Measurements from ENCODE around the gene CALHM5. TPM values are rescaled to one million over a fixed set of nuclear protein-coding genes. Genes with fewer than 3 reads are reported as not detected.

CALHM5 gene
- total and polyA plus RNA-seq, 9 of the 15 experiments (the other 6 are each of a cell fraction or from before 2014, with no cell fraction given), result under 0.01 to 0.05 (median 0.02) TPM; not detected in 2

DNA sequence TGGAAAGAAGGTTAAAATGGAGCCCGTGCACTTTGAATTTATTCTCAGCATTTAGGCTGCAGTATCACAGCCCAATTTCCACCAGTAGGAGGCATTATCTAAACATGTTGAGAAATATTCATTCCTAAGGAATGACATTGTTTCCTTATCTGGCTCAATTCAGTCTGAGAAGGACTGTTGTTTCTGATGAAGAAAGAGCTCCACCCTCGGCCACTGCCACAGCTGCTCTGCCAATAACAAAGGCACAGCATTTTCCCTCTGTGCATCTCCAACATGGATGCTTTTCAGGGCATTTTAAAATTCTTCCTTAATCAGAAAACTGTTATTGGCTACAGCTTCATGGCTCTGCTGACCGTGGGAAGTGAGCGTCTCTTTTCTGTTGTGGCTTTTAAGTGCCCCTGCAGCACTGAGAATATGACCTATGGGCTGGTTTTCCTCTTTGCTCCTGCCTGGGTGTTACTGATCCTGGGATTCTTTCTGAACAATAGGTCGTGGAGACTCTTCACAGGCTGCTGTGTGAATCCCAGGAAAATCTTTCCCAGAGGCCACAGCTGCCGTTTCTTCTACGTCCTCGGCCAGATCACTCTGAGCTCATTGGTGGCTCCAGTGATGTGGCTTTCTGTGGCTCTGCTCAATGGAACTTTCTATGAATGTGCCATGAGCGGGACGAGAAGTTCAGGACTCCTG is at the start of gene CALHM5 (continued):
- no peak for TF ChIP-seq SMARCA5 (IDR thresholded peaks at IDR 0.05)
- no peak for TF ChIP-seq POLR2G (IDR thresholded peaks at IDR 0.05; ENCODE audit: low read depth, low read length)
- TF ChIP-seq SMAD4 (CRISPR knock-in tag; conservative IDR thresholded peaks at IDR 0.05), result no peak
- no peak for TF ChIP-seq GATA2 (CRISPR knock-in tag; IDR thresholded peaks at IDR 0.05)
- peak in 1 of 2 experiments; percentile 29; a peak in 2 of 4 replicates for TF ChIP-seq FOXK2 (conservative IDR thresholded peaks at IDR 0.05 in 1 of 2, IDR thresholded peaks at IDR 0.05 in 1 of 2; ENCODE audit: low read depth in 2 of 2)
- TF ChIP-seq FOXJ2 (tag; IDR thresholded peaks at IDR 0.05), result no peak
- TF ChIP-seq, protein P1, sequence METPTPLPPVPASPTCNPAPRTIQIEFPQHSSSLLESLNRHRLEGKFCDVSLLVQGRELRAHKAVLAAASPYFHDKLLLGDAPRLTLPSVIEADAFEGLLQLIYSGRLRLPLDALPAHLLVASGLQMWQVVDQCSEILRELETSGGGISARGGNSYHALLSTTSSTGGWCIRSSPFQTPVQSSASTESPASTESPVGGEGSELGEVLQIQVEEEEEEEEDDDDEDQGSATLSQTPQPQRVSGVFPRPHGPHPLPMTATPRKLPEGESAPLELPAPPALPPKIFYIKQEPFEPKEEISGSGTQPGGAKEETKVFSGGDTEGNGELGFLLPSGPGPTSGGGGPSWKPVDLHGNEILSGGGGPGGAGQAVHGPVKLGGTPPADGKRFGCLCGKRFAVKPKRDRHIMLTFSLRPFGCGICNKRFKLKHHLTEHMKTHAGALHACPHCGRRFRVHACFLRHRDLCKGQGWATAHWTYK (CRISPR knock-in tag; IDR thresholded peaks at IDR 0.05), result 0 out of 2 replicates have a peak, but pooled peaks have one; percentile 43
- no peak for TF ChIP-seq SRSF3 (IDR thresholded peaks at IDR 0.05; ENCODE audit: insufficient read depth, low read length)
- TF ChIP-seq FOXA3 (CRISPR knock-in tag; conservative IDR thresholded peaks at IDR 0.05 in 1 of 2, IDR thresholded peaks at IDR 0.05 in 1 of 2), result no peak
- TF ChIP-seq CEBPB (tag; IDR thresholded peaks at IDR 0.05), result peak; percentile 93
- TF ChIP-seq NFIX (CRISPR knock-in tag; IDR thresholded peaks at IDR 0.05; ENCODE audit: low read depth), result no peak
- no peak for TF ChIP-seq CREB3L1 (IDR thresholded peaks at IDR 0.05; ENCODE audit: borderline replicate concordance, low read depth)
- TF ChIP-seq FOXJ3 (CRISPR knock-in tag; IDR thresholded peaks at IDR 0.05), result no peak
- no peak for TF ChIP-seq TAL1 (IDR thresholded peaks at IDR 0.05)
- TF ChIP-seq, protein P2, sequence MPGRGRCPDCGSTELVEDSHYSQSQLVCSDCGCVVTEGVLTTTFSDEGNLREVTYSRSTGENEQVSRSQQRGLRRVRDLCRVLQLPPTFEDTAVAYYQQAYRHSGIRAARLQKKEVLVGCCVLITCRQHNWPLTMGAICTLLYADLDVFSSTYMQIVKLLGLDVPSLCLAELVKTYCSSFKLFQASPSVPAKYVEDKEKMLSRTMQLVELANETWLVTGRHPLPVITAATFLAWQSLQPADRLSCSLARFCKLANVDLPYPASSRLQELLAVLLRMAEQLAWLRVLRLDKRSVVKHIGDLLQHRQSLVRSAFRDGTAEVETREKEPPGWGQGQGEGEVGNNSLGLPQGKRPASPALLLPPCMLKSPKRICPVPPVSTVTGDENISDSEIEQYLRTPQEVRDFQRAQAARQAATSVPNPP (IDR thresholded peaks at IDR 0.05; ENCODE audit: borderline replicate concordance, insufficient read depth, insufficient read length), result no peak
- TF ChIP-seq ELK3 (CRISPR knock-in tag; IDR thresholded peaks at IDR 0.05), result no peak
- TF ChIP-seq MXI1 (IDR thresholded peaks at IDR 0.05; ENCODE audit: low read depth, low read length), result no peak
- TF ChIP-seq ZNF143 (CRISPR knock-in tag; IDR thresholded peaks at IDR 0.05), result no peak
- TF ChIP-seq ZNF717 (CRISPR knock-in tag; IDR thresholded peaks at IDR 0.05), result no peak
- TF ChIP-seq CBFA2T2 (conservative IDR thresholded peaks at IDR 0.05), result 0 out of 2 replicates have a peak, but pooled peaks have one; percentile 4
- TF ChIP-seq RUNX1 (IDR thresholded peaks at IDR 0.05; ENCODE audit: low read depth), result no peak
- TF ChIP-seq FIP1L1 (IDR thresholded peaks at IDR 0.05; ENCODE audit: low read depth, low read length, poor library complexity, severe bottlenecking), result no peak
- no peak for TF ChIP-seq TCF7 (IDR thresholded peaks at IDR 0.05; ENCODE audit: borderline replicate concordance)
- peak; percentile 27; the same call in 1 of the 2 replicates for TF ChIP-seq CBFA2T3 (IDR thresholded peaks at IDR 0.05)
- TF ChIP-seq SOX6 (IDR thresholded peaks at IDR 0.05), result peak; percentile 94
- TF ChIP-seq PPARD (CRISPR knock-in tag; IDR thresholded peaks at IDR 0.05), result no peak
